MG63 (cell line): ENCODE data around the gene SMIM45. TPM values are rescaled to one million over a fixed set of nuclear protein-coding genes. Genes with fewer than 3 reads are reported as not detected.

Experiments
- DNase-seq: peaks from one replicate; pipeline ENCODE4 v3.0.0-alpha.2; 2020
- H3K27me3 ChIP-seq: fragments of 250-450 bp; sonication (Bioruptor Pico); 2 replicates; pipeline ENCODE4 v1.5.1; 2020; ENCODE audit warnings: mild to moderate bottlenecking, moderate library complexity
- H3K36me3 ChIP-seq: fragments of 250-450 bp; sonication (Bioruptor Pico); 2 replicates; pipeline ENCODE4 v1.5.1; 2020; ENCODE audit warnings: mild to moderate bottlenecking, moderate library complexity
- H3K4me3 ChIP-seq: fragments of 250-450 bp; sonication (Bioruptor Pico); 2 replicates; pipeline ENCODE4 v1.5.1; 2020; ENCODE audit warnings: mild to moderate bottlenecking, moderate library complexity
- H3K9me3 ChIP-seq: fragments of 250-450 bp; sonication (Bioruptor Pico); 2 replicates; pipeline ENCODE4 v1.5.1; 2020; ENCODE audit warnings: mild to moderate bottlenecking, moderate library complexity
- total RNA-seq: library from RNA; depleted of rRNA; stranded (reverse); fragments of >200 nt; shearing (Covaris generic); gene quantifications from 2 replicates; pipeline ENCODE4 v1.2.3, GENCODE V29; 2014; ENCODE audit warnings: low replicate concordance; rRNA removed

The SMIM45 gene

GRCh38 chr22:42001706-42002105 lies 49.8 kb downstream of the SMIM45 start:
- no peaks in the 10 kb centered on the region for H3K36me3 ChIP-seq
- DNase-seq, result no peak

GRCh38 chr22:42007922-42008321 lies 56.0 kb downstream of the SMIM45 start:
- no peaks in the 10 kb centered on the region for H3K36me3 ChIP-seq
- peaks cover 18% of the 10 kb centered on the region for H3K9me3 ChIP-seq
- DNase-seq, result no peak
- peaks cover 2% of the 10 kb centered on the region for H3K27me3 ChIP-seq
- H3K4me3 ChIP-seq, result no peak overlapping the region

More at GRCh38 chr22:42001706-42002105, 49.8 kb downstream of the SMIM45 start:
- Histone ChIP-seq H3K9me3 (no peaks in the 10 kb centered on the region; the same call in 1 of the 2 replicates), H3K4me3 (no peak overlapping the region), H3K27me3 (no peaks in the 10 kb centered on the region; the same call in none of the 2 replicates)

Other genes starting within 250 kb of the SMIM45 start
- gene CCDC134, start 151.5 kb upstream of the SMIM45 start, total RNA-seq, result 2.7 and 14.0 TPM in 2 replicates
- gene SREBF2, start 119.0 kb upstream of the SMIM45 start, total RNA-seq, result 15.0 and 26.5 TPM in 2 replicates
- gene SHISA8, start 37.1 kb upstream of the SMIM45 start, total RNA-seq, result not detected in 2 replicates
- gene TNFRSF13C, start 25.3 kb upstream of the SMIM45 start, total RNA-seq, result not detected in 2 replicates
- 23.6 and 60.6 TPM in 2 replicates for gene CENPM, start 5.0 kb upstream of the SMIM45 start, total RNA-seq
- gene SEPTIN3, start 17.3 kb downstream of the SMIM45 start, total RNA-seq, result 0.43 and 3.5 TPM in 2 replicates
- 20.9 TPM in 1 of 2 replicates, not detected in the other for gene WBP2NL, start 46.6 kb downstream of the SMIM45 start, total RNA-seq
- gene NAGA, start 118.7 kb downstream of the SMIM45 start, total RNA-seq, result 16.9 and 25.2 TPM in 2 replicates
- 0.16 TPM in 1 of 2 replicates, not detected in the other for gene PHETA2, start 122.1 kb downstream of the SMIM45 start, total RNA-seq
- gene SMDT1, start 127.5 kb downstream of the SMIM45 start, total RNA-seq, result 31.8 and 64.7 TPM in 2 replicates
- gene NDUFA6, start 138.6 kb downstream of the SMIM45 start, total RNA-seq, result 62.0 and 91.3 TPM in 2 replicates
- 0.91 and 2.7 TPM in 2 replicates for gene CYP2D6, start 178.7 kb downstream of the SMIM45 start, total RNA-seq